Cardiac muscle cell (in vitro differentiated cells and primary cell): ENCODE measurements around the gene PAX6. TPM values are rescaled to one million over a fixed set of nuclear protein-coding genes. Genes with fewer than 3 reads are reported as not detected.
"Not testable (repeated sequence)": the region's sequence is repeated elsewhere in the genome, so short reads cannot be mapped to it uniquely, and the experiment has no call there.

ENCODE experiments used
- DNase-seq, 2 donors: peaks; one replicate each; pipeline versions ENCODE4 v3.0.0 to v3.0.0-alpha.2; 2010 to 2017; ENCODE audit warnings: low read depth in 1 of 2, low spot score in 1 of 2
- H3K27ac ChIP-seq: fragments of 200-600 bp; sonication (generic); 2 replicates; pipeline ENCODE4 v1.5.1; 2016
- H3K27me3 ChIP-seq: fragments of 200-600 bp; sonication (generic); 2 replicates; pipeline ENCODE4 v1.6.0; 2016; ENCODE audit warnings: control low read depth
- H3K36me3 ChIP-seq: fragments of 200-600 bp; sonication (generic); 2 replicates; pipeline ENCODE4 v1.5.1; 2016; ENCODE audit warnings: control low read depth
- H3K4me1 ChIP-seq: fragments of 200-600 bp; sonication (generic); 2 replicates; pipeline ENCODE4 v1.8.1; 2017; ENCODE audit warnings: low read depth, mild to moderate bottlenecking, mixed run types
- H3K4me3 ChIP-seq: fragments of 200-600 bp; sonication (generic); 2 replicates; pipeline ENCODE4 v1.5.1; 2016; ENCODE audit warnings: mild to moderate bottlenecking
- H3K9me3 ChIP-seq: fragments of 200-600 bp; sonication (generic); 2 replicates; pipeline ENCODE4 v1.5.1; 2017; ENCODE audit warnings: low read depth, mild to moderate bottlenecking, control low read depth
- CTCF ChIP-seq: IDR thresholded peaks from 2 replicates; pipeline ENCODE4 v1.5.1; 2012; ENCODE audit warnings: low read depth, mild to moderate bottlenecking, low read length
- polyA plus RNA-seq: library from polyadenylated mRNA; unstranded; fragments of >200 nt; fragmentation: Nextera tagmentation; extraction: Ambion mirVana; gene quantifications from 2 replicates; pipeline ENCODE4 v1.2.1, GENCODE V29; 2016
- total RNA-seq: library from RNA; depleted of rRNA; stranded (reverse); fragments of >200 nt; gene quantifications from 2 replicates; pipeline ENCODE4 v1.2.3, GENCODE V29; 2016

PAX6 gene
- total and polyA plus RNA-seq, 2 experiments from 2014 or later, result 0.56 to 1.1 TPM

GRCh38 chr11:31764261-31764660 is 46.9 kb downstream of the PAX6 start:
- H3K4me3 ChIP-seq, result no peak overlapping the region
- H3K36me3 ChIP-seq, result no peaks in the 10 kb centered on the region
- no peaks in the 10 kb centered on the region for H3K9me3 ChIP-seq
- H3K4me1 ChIP-seq, result no peaks in the 10 kb centered on the region
- no peak overlapping the region for H3K27ac ChIP-seq
- no peak for DNase-seq
- peaks cover 97% of the 10 kb centered on the region for H3K27me3 ChIP-seq
- no peak for TF ChIP-seq CTCF

- Histone ChIP-seq H3K36me3 (no peaks in the 10 kb centered on the region), H3K4me3 (no peak overlapping the region), H3K27ac (no peak overlapping the region), H3K4me1 (no peaks in the 10 kb centered on the region), H3K27me3 (peaks cover 97% of the 10 kb centered on the region), H3K9me3 (no peaks in the 10 kb centered on the region)
- DNase-seq, result no peak
- no peak for TF ChIP-seq CTCF
Measured at GRCh38 chr11:31763296-31763695, 47.8 kb downstream of the PAX6 start.

- H3K27me3 ChIP-seq, result peaks cover 86% of the 10 kb centered on the region
- H3K4me1 ChIP-seq, result peaks cover 5% of the 10 kb centered on the region
- no peak for DNase-seq
- no peak overlapping the region for H3K27ac ChIP-seq
- no peaks in the 10 kb centered on the region for H3K9me3 ChIP-seq
- H3K36me3 ChIP-seq, result no peaks in the 10 kb centered on the region
- H3K4me3 ChIP-seq, result no peak overlapping the region
- no peak for TF ChIP-seq CTCF
Measured at GRCh38 chr11:31761636-31762035, 49.5 kb downstream of the PAX6 start.

- Histone ChIP-seq H3K27ac (no peak overlapping the region), H3K27me3 (peaks cover 83% of the 10 kb centered on the region), H3K36me3 (no peaks in the 10 kb centered on the region), H3K4me3 (no peak overlapping the region), H3K9me3 (no peaks in the 10 kb centered on the region), H3K4me1 (peaks cover 11% of the 10 kb centered on the region)
- peak; percentile 6 to 78 for DNase-seq
- TF ChIP-seq CTCF, result no peak
Measured at GRCh38 chr11:31757260-31757835, 53.8 kb downstream of the PAX6 start.

GRCh38 chr11:31747581-31747980 is 63.5 kb downstream of the PAX6 start:
- Histone ChIP-seq H3K27ac (no peak overlapping the region), H3K4me1 (no peaks in the 10 kb centered on the region), H3K27me3 (peaks cover 54% of the 10 kb centered on the region), H3K36me3 (no peaks in the 10 kb centered on the region), H3K9me3 (no peaks in the 10 kb centered on the region), H3K4me3 (no peak overlapping the region)
- no peak for TF ChIP-seq CTCF
- DNase-seq, result no peak

- not testable (repeated sequence) for H3K4me1 ChIP-seq, DNase-seq, H3K4me3 ChIP-seq, H3K27ac ChIP-seq, H3K36me3 ChIP-seq, H3K27me3 ChIP-seq, H3K9me3 ChIP-seq
Measured at GRCh38 chr11:31740731-31741368, 70.3 kb downstream of the PAX6 start.
